Fibroblast of lung (primary cell): Measurements from ENCODE around the gene KCNN4. TPM values are rescaled to one million over a fixed set of nuclear protein-coding genes. Genes with fewer than 3 reads are reported as not detected.

Experiments used
- DNase-seq, 2 donors: peaks; one replicate each; pipeline versions ENCODE4 v3.0.0 to v3.0.0-alpha.2; 2010; ENCODE audit warnings: low read depth in 2 of 2
- H2AFZ ChIP-seq: 2 replicates; pipeline ENCODE4 v1.5.1; 2012; ENCODE audit warnings: low read length, control low read depth, inconsistent platforms
- H3K27ac ChIP-seq: 2 replicates; pipeline ENCODE4 v1.5.1; 2011; ENCODE audit warnings: low read length, control low read depth; ENCODE audit not compliant: insufficient read depth
- H3K27me3 ChIP-seq: 2 replicates; pipeline ENCODE4 v1.5.1; 2011; ENCODE audit warnings: mild to moderate bottlenecking, low read length; ENCODE audit not compliant: control insufficient read depth, insufficient read depth
- H3K36me3 ChIP-seq: 2 replicates; pipeline ENCODE4 v1.5.1; 2011; ENCODE audit warnings: low read length; ENCODE audit not compliant: control insufficient read depth, insufficient read depth
- H3K4me1 ChIP-seq: 2 replicates; pipeline ENCODE4 v1.5.1; 2011; ENCODE audit warnings: low read length; ENCODE audit not compliant: control insufficient read depth, insufficient read depth; ENCODE audit errors: extremely low read depth
- H3K4me2 ChIP-seq: 2 replicates; pipeline ENCODE4 v1.5.1; 2011; ENCODE audit warnings: low read length, control low read depth; ENCODE audit not compliant: insufficient read depth; ENCODE audit errors: extremely low read depth
- H3K4me3 ChIP-seq, 4 experiments: fragments of 200-600 bp in 1 of 4; sonication (generic) in 1 of 4; replicated peaks in 1 of 4; 2 replicates each; pipeline ENCODE4 v1.5.1; 2011 to 2016; ENCODE audit warnings: low read length in 4 of 4, low read depth in 3 of 4, mild to moderate bottlenecking in 3 of 4, control low read depth in 2 of 4, inconsistent platforms in 1 of 4, mixed read lengths in 1 of 4; ENCODE audit not compliant: insufficient read depth in 1 of 4; ENCODE audit errors: control extremely low read depth in 1 of 4
- H3K79me2 ChIP-seq: 2 replicates; pipeline ENCODE4 v1.5.1; 2012; ENCODE audit warnings: mild to moderate bottlenecking, low read length, inconsistent platforms; ENCODE audit not compliant: control insufficient read depth, insufficient read depth
- H3K9ac ChIP-seq: 2 replicates; pipeline ENCODE4 v1.5.1; 2011; ENCODE audit warnings: mild to moderate bottlenecking, low read length, control low read depth; ENCODE audit not compliant: insufficient read depth
- H3K9me3 ChIP-seq: 2 replicates; pipeline ENCODE4 v1.5.1; 2012; ENCODE audit warnings: low read depth, low read length; ENCODE audit not compliant: control insufficient read depth, insufficient read depth
- H4K20me1 ChIP-seq: 2 replicates; pipeline ENCODE4 v1.5.1; 2011; ENCODE audit warnings: low read length; ENCODE audit not compliant: control insufficient read depth, insufficient read depth; ENCODE audit errors: extremely low read depth
- EZH2 ChIP-seq: IDR thresholded peaks from 2 replicates; pipeline ENCODE4 v1.5.1; 2012; ENCODE audit warnings: low read length, control low read depth, mild to moderate bottlenecking; ENCODE audit errors: missing control alignments
- polyA plus RNA-seq, 2 donors: library from polyadenylated mRNA; depleted of rRNA in 1 of 2; stranded (reverse) in 1 of 2; unstranded in 1 of 2; fragments of >200 nt; gene quantifications; 2 replicates each; pipeline ENCODE4 v1.2.1, GENCODE V29; 2011 to 2012; ENCODE audit warnings: missing spikeins in 1 of 2
- total RNA-seq: library from RNA; depleted of rRNA; stranded (reverse); fragments of >200 nt; gene quantifications from 2 replicates; pipeline ENCODE4 v1.2.1, GENCODE V29; 2014
- TF ChIP-seq, protein P1 (sequence below), 2 donors: IDR thresholded peaks in 1 of 2; conservative IDR thresholded peaks in 1 of 2; 1 replicate in 1 of 2; 2 replicates in 1 of 2; pipeline ENCODE4 v1.5.1; 2011 to 2012; ENCODE audit warnings: low read length in 2 of 2, control low read depth in 1 of 2, inconsistent platforms in 1 of 2, low read depth in 1 of 2, mild to moderate bottlenecking in 1 of 2

The KCNN4 gene
- total and polyA plus RNA-seq, 2 donors (not counting 1 experiment from before 2014, with no cell fraction given), result 0.41 to 0.83 TPM

DNA sequence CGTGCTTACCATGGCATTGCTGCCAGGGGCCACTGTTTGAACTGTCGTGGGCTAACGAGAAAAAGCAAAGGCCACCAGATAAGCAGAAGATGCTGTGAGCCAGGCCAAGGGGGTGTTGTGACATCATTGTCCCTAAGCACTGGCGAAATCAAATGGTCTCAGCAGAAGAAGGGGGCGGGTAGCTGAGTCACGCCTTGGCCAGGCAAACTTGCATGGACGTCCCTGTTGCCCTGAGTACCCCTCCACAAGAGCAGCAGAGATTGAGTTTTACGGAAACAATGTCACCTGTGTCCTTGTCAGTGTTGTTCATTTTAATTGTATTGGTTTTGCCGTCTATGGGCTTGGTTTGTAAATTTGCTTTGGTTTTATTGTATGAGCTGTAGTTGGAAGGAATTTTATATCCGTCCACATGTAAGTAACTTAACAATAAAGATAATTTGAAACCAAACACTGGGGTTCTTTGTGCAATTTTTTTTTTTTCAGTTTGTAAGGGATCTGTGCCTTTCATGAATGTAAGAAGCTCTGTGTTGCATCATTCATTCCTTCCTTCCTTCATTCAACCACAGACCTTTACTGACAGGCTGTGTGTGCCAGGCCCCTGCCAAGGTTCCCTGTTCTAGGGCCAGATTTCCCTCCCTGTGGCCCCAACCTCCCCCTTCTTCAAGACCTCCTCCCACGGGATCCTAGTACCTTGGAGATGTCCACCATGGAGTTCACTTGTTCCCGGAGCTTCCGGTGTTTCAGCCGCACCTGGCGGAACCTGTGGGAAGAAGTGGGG lies 12.3 kb downstream of the KCNN4 start:
- no peak overlapping the region for H3K27ac ChIP-seq
- no peak overlapping the region for H3K4me3 ChIP-seq
- H2AFZ ChIP-seq, result no peak overlapping the region
- no peaks in the 10 kb centered on the region for H4K20me1 ChIP-seq
- H3K9me3 ChIP-seq, result no peaks in the 10 kb centered on the region
- peaks cover 2% of the 10 kb centered on the region for H3K27me3 ChIP-seq
- H3K4me2 ChIP-seq, result no peak overlapping the region
- DNase-seq, result no peak
- H3K36me3 ChIP-seq, result no peaks in the 10 kb centered on the region
- no peaks in the 10 kb centered on the region for H3K79me2 ChIP-seq
- peaks cover 12% of the 10 kb centered on the region for H3K4me1 ChIP-seq
- TF ChIP-seq, protein P1, sequence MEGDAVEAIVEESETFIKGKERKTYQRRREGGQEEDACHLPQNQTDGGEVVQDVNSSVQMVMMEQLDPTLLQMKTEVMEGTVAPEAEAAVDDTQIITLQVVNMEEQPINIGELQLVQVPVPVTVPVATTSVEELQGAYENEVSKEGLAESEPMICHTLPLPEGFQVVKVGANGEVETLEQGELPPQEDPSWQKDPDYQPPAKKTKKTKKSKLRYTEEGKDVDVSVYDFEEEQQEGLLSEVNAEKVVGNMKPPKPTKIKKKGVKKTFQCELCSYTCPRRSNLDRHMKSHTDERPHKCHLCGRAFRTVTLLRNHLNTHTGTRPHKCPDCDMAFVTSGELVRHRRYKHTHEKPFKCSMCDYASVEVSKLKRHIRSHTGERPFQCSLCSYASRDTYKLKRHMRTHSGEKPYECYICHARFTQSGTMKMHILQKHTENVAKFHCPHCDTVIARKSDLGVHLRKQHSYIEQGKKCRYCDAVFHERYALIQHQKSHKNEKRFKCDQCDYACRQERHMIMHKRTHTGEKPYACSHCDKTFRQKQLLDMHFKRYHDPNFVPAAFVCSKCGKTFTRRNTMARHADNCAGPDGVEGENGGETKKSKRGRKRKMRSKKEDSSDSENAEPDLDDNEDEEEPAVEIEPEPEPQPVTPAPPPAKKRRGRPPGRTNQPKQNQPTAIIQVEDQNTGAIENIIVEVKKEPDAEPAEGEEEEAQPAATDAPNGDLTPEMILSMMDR (conservative IDR thresholded peaks at IDR 0.05 in 1 of 2, IDR thresholded peaks at IDR 0.05 in 1 of 2; ENCODE audit: low read depth in 1 of 2, low read length in 2 of 2), result no peak
- no peak for TF ChIP-seq EZH2
- H3K9ac ChIP-seq, result no peak overlapping the region

DNA sequence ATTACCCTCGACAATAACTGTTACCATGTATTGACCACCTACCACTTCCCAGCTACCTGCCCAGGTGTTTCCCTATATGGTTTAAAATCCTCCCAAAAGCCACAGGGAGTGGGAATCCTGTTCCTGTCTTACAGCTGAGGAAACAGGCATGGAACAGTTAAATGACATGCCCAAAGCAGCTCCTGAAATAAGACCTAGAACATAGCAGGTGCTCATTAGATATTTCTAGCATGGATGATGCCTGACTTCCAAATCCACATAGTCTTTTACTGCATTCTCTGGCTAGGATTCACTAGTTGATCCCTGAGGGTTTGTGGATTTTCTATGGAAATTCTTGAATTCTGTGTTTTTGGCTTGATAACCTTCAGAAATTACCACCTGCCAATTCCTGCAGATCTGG lies 13.0 kb downstream of the KCNN4 start:
- Histone ChIP-seq H2AFZ (no peak overlapping the region), H4K20me1 (no peaks in the 10 kb centered on the region), H3K4me2 (no peak overlapping the region), H3K79me2 (no peaks in the 10 kb centered on the region), H3K9ac (no peak overlapping the region), H3K4me3 (no peak overlapping the region), H3K27ac (no peak overlapping the region), H3K36me3 (no peaks in the 10 kb centered on the region), H3K9me3 (no peaks in the 10 kb centered on the region), H3K4me1 (peaks cover 16% of the 10 kb centered on the region), H3K27me3 (no peaks in the 10 kb centered on the region)
- TF ChIP-seq, protein P1 (conservative IDR thresholded peaks at IDR 0.05 in 1 of 2, IDR thresholded peaks at IDR 0.05 in 1 of 2; ENCODE audit: low read depth in 1 of 2, low read length in 2 of 2), result no peak
- no peak for DNase-seq

DNA sequence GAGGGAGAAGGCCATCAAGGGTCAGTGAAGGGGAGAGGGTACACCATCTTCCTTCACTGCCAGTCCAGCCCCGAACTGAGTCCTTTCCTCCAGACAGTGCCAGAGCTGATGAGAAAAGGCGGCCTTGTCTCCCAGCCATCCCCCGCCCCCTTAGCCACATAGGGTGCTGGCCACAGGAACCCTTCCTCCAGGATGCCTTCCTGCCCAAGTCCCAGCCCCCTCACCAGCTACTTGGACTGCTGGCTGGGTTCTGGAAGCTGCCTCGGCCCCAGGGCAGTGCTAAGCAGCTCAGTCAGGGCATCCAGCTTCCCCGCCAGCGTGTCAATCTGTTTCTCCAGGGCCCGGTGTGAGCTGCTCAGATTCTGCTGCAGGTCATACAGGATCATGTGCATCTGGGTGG lies 13.5 kb downstream of the KCNN4 start:
- no peak overlapping the region for H3K27ac ChIP-seq
- H3K4me1 ChIP-seq, result peaks cover 16% of the 10 kb centered on the region
- H3K27me3 ChIP-seq, result no peaks in the 10 kb centered on the region
- no peaks in the 10 kb centered on the region for H4K20me1 ChIP-seq
- H3K36me3 ChIP-seq, result no peaks in the 10 kb centered on the region
- H3K79me2 ChIP-seq, result no peaks in the 10 kb centered on the region
- TF ChIP-seq, protein P1 (conservative IDR thresholded peaks at IDR 0.05 in 1 of 2, IDR thresholded peaks at IDR 0.05 in 1 of 2; ENCODE audit: low read depth in 1 of 2, low read length in 2 of 2), result no peak
- no peak for TF ChIP-seq EZH2
- H3K4me3 ChIP-seq, result no peak overlapping the region
- H3K4me2 ChIP-seq, result no peak overlapping the region
- no peak for DNase-seq
- H3K9ac ChIP-seq, result no peak overlapping the region
- H2AFZ ChIP-seq, result no peak overlapping the region
- no peaks in the 10 kb centered on the region for H3K9me3 ChIP-seq
